MCF 10A (cell line): ENCODE results near the gene KDM2A. TPM values are rescaled to one million over a fixed set of nuclear protein-coding genes. Genes with fewer than 3 reads are reported as not detected.

Experiments
- BruUV-seq: library from RNA; stranded (reverse); fragments of 400-500 nt; replicated peaks from 2 replicates; lab custom pipeline; 2021; lab: Mats Ljungman, UMichigan
- CTCF ChIA-PET: fragments of 300-600 bp; sonication (Branson Sonifier 250); formaldehyde crosslinking; extraction: SDS; loops from one replicate; lab custom pipeline; 2021; ENCODE audit warnings: antibody characterized with exemption, inconsistent platforms; lab: Yijun Ruan, JAX
- POLR2A ChIA-PET: fragments of 300-600, 350-650 bp; sonication (Branson Sonifier 250); formaldehyde crosslinking; extraction: SDS; loops from one replicate; lab custom pipeline; 2020; ENCODE audit warnings: antibody characterized with exemption, inconsistent platforms; lab: Yijun Ruan, JAX
- DNase-seq: peaks from one replicate; pipeline ENCODE4 v3.0.0-alpha.2; 2018; ENCODE audit not compliant: unreplicated experiment
- H3K27ac Mint-ChIP-seq: one replicate; pipeline ENCODE4 v1.8.0; 2022; ENCODE audit warnings: mild to moderate bottlenecking, low read depth, mixed read lengths; ENCODE audit not compliant: unreplicated experiment
- H3K27me3 Mint-ChIP-seq: one replicate; pipeline ENCODE4 v1.8.0; 2022; ENCODE audit warnings: mixed read lengths; ENCODE audit not compliant: insufficient read depth, unreplicated experiment
- H3K36me3 Mint-ChIP-seq: one replicate; pipeline ENCODE4 v1.8.0; 2022; ENCODE audit warnings: mild to moderate bottlenecking, moderate library complexity, mixed read lengths; ENCODE audit not compliant: insufficient read depth, unreplicated experiment
- H3K4me1 Mint-ChIP-seq: one replicate; pipeline ENCODE4 v1.8.0; 2022; ENCODE audit warnings: mixed read lengths; ENCODE audit not compliant: insufficient read depth, unreplicated experiment
- H3K4me3 Mint-ChIP-seq: one replicate; pipeline ENCODE4 v1.8.0; 2022; ENCODE audit warnings: mild to moderate bottlenecking, moderate library complexity, mixed read lengths; ENCODE audit not compliant: unreplicated experiment
- H3K9me3 Mint-ChIP-seq: one replicate; pipeline ENCODE4 v1.8.0; 2022; ENCODE audit warnings: mixed read lengths; ENCODE audit not compliant: unreplicated experiment
- CTCF ChIP-seq: fragments of 200-600 bp; IDR thresholded peaks from one replicate; pipeline ENCODE4 v1.8.0; 2022; ENCODE audit warnings: antibody characterized with exemption, mild to moderate bottlenecking; ENCODE audit not compliant: unreplicated experiment
- intact Hi-C: fragments of 100-400 bp; cut with micrococcal nuclease; formaldehyde crosslinking; loops from 2 replicates; pipeline ENCODE4 v1.14.1; 2022
- total RNA-seq: library from RNA; stranded (reverse); gene quantifications from 2 replicates; pipeline ENCODE4 v1.2.3, GENCODE V29; 2022

Gene KDM2A
- total RNA-seq, 1 experiment from 2014 or later, result 63.8 TPM

- H3K4me1 Mint-ChIP-seq, result peaks cover 24% of the 10 kb centered on the region
- H3K4me3 Mint-ChIP-seq, result peak overlapping the region; percentile 96
- no peak for DNase-seq
- TF ChIP-seq CTCF, result no peak
- no peaks in the 10 kb centered on the region for H3K27me3 Mint-ChIP-seq
- CTCF ChIA-PET, result interaction anchor here (0.6 to 3.6 kb wide), 6 partner anchors 23 to 305 kb away, joined by 3 to 19 read pairs (median 4); no protein-coding TSS in a partner anchor
- H3K36me3 Mint-ChIP-seq, result peaks cover 41% of the 10 kb centered on the region
- no peaks in the 10 kb centered on the region for H3K9me3 Mint-ChIP-seq
- BruUV-seq, result no TSS peak
- POLR2A ChIA-PET, result interaction anchor here (0.5 to 3.8 kb wide), 34 partner anchors 9 to 395 kb away, joined by 3 to 35 read pairs (median 4); partner anchors contain the start of genes ANKRD13D, CLCF1, KDM2A and POLD4
- intact Hi-C loops, result no loop called here
- peak overlapping the region; percentile 97 for H3K27ac Mint-ChIP-seq
Measured at GRCh38 chr11:67238894-67239782, 120.1 kb downstream of the KDM2A start.

GRCh38 chr11:67239783-67240575 is 120.9 kb downstream of the KDM2A start:
- TSS peak; percentile 66 for BruUV-seq
- Mint-ChIP-seq H3K4me3 (peak overlapping the region; percentile 96), H3K27ac (peak overlapping the region; percentile 97), H3K4me1 (peaks cover 24% of the 10 kb centered on the region), H3K27me3 (no peaks in the 10 kb centered on the region), H3K9me3 (no peaks in the 10 kb centered on the region), H3K36me3 (peaks cover 49% of the 10 kb centered on the region)
- intact Hi-C loops, result loop anchor here (2.0 kb wide), 2 partner anchors 121 to 185 kb away; partner anchors contain the start of gene KDM2A
- peak; percentile 98 for DNase-seq
- ChIA-PET POLR2A (interaction anchor here (0.5 to 3.8 kb wide), 42 partner anchors 8 to 628 kb away, joined by 3 to 35 read pairs (median 4); partner anchors contain the start of genes ANKRD13D, CLCF1, KDM2A and POLD4), CTCF (interaction anchor here (0.6 to 3.6 kb wide), 8 partner anchors 19 to 306 kb away, joined by 3 to 19 read pairs (median 4); no protein-coding TSS in a partner anchor)
- no peak for TF ChIP-seq CTCF

GRCh38 chr11:67240576-67241389 is 121.7 kb downstream of the KDM2A start:
- peak overlapping the region; percentile 96 for H3K4me3 Mint-ChIP-seq
- no peak for TF ChIP-seq CTCF
- intact Hi-C loops, result loop anchor here (2.0 kb wide), 2 partner anchors 122 to 186 kb away; partner anchors contain the start of gene KDM2A
- CTCF ChIA-PET, result interaction anchor here (0.5 to 3.6 kb wide), 9 partner anchors 22 to 238 kb away, joined by 3 to 19 read pairs (median 3); no protein-coding TSS in a partner anchor
- no peaks in the 10 kb centered on the region for H3K27me3 Mint-ChIP-seq
- no TSS peak for BruUV-seq
- H3K4me1 Mint-ChIP-seq, result peaks cover 24% of the 10 kb centered on the region
- peaks cover 50% of the 10 kb centered on the region for H3K36me3 Mint-ChIP-seq
- POLR2A ChIA-PET, result interaction anchor here (0.6 to 3.8 kb wide), 24 partner anchors 8 to 396 kb away, joined by 3 to 35 read pairs (median 5); partner anchors contain the start of genes ANKRD13D, KDM2A, POLD4 and SSH3
- H3K9me3 Mint-ChIP-seq, result no peaks in the 10 kb centered on the region
- DNase-seq, result peak; percentile 82
- peak overlapping the region; percentile 97 for H3K27ac Mint-ChIP-seq
